Left forelimb (tissue), 1 donor: ENCODE measurements around the gene NDUFA13.
A peak's percentile ranks its signal among the peaks of the same experiment; 100 is the strongest.
"Not testable (repeated sequence)": the region's sequence is repeated elsewhere in the genome, so short reads cannot be mapped to it uniquely, and the experiment has no call there.

Experiments
- DNase-seq: peaks from one replicate; pipeline ENCODE4 v3.0.0-alpha.2; 2018; ENCODE audit warnings: low spot score

The NDUFA13 gene

DNA sequence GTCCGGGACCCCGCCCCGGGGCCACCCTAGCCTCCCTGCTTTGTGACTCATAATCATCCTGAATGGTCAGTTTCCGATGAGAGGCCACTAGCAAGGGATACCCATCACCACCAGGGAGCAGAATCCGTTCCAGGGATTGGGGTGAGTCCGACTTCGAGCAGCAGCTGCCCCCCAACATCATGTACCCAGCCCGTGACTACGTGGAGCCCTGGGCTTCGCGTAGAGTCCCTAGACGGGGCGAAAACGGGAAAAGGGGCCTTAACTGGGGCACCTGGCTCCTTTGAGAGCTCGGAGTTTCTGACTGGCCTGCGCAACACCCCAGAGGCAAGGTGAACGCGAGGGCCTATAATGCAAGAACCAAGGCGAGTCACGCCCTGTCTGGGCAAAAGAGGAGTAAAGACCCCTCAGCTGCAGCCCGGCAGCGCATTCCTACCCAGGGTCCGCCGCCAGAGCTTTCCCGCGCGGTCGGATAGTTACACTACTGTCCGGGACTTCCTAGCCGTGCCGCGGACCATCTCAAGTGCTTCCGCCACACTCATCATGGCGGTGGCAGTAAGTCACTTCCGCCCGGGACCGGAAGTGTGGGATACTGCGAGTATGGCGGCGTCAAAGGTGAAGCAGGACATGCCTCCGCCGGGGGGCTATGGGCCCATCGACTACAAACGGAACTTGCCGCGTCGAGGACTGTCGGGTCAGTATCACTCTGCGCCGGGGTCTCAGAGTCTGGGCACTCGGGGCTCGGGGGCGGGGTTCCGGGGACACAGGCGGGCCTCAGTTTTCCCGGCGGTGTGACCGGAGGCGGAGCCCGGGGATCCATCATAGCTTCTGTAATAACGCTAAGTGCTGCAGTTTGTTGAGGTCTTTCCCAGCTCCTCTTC, at the start of gene NDUFA13:
Gene NDUFA13 (plus strand): TSS at position 584 of the 878 bp plus-strand sequence. CDS start 14 bp downstream, at position 598.
- peak; percentile 99 for DNase-seq

DNA sequence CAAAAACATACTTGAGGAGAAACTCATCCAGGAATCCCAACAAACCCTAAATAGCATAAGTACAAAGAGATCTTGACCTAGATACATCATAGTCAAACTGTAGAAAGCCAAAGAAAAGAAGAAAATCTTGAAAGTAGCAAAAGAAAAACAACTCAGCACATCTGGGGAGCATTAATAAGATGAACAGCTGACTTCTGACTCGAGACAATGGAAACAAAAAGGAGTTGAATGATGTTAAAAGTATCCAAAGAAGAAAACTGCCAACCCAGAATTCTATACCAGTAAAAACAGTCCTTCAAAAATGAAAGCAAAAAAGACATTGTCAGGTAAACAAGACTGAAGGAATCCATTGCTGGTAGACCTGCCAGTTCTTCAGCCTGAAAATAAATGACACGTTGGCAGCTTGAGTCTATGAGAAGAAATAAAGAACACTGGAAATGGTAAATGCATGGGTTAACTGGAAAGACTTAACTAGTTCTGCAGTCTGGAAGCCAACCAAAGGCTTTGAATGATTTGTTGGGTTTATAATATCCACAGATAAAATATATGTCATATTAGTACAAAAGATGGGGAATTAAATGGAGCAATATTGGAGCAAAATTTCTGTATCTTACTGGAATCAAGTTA, 47.5 kb upstream of the NDUFA13 start:
- DNase-seq, result no peak

DNA sequence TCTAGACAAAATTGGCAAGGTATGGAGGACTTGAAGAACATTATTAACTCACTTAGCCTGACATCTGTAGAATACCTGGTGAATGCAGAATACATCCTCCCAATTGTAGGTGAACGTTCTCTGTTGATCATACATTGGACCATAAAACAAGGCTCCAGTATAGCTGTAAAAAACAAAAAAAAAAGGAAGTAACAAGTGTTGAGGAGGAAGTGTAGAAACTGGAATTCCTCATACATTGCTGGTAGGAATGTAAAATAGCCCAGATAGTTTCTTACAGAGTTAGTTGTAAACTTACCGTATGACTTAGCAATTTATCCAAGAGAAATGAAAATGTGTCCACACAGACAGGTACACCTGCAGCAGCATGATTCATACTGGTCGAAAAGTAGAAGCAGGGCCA, 45.4 kb upstream of the NDUFA13 start:
- DNase-seq, result no peak

DNA sequence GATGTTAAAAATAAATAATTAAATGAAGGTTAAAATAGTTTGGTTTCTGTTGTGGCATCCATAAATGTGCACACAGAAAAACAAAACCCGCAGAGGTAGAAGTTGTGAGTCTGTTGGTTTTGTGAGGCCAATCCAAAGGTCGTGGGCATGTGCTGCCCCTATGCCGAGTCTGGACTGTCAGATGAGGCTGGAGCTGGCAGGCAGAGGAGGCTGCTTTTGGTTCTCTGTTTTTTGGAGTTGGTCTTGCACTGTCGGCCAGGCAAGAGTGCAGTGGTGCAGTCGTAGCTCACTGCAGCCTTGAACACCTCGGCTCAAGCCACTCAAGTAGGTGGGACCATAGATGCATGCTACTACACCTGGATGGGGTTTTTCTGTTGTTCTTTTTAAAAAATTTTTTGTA, 44.3 kb upstream of the NDUFA13 start:
- no peak for DNase-seq

DNA sequence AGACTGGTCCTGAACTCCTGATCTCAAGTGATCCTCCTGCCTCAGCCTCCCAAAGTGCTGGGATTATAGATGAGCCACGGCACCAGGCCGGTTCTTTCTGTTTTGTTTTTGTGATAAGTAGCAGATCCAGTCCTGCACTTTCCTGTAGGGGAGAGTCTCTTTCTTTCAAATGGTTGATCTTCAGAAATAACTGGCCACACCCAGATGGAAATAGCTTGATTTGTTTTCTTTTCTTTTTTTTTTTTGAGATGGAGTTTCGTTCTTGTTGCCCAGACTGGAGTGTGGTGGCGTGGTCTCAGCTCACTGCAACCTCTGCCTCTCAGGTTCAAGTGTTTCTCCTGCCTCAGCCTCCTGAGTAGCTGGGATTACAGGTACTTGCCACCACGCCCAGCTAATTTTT, 43.9 kb upstream of the NDUFA13 start:
- DNase-seq, result not testable (repeated sequence)

DNA sequence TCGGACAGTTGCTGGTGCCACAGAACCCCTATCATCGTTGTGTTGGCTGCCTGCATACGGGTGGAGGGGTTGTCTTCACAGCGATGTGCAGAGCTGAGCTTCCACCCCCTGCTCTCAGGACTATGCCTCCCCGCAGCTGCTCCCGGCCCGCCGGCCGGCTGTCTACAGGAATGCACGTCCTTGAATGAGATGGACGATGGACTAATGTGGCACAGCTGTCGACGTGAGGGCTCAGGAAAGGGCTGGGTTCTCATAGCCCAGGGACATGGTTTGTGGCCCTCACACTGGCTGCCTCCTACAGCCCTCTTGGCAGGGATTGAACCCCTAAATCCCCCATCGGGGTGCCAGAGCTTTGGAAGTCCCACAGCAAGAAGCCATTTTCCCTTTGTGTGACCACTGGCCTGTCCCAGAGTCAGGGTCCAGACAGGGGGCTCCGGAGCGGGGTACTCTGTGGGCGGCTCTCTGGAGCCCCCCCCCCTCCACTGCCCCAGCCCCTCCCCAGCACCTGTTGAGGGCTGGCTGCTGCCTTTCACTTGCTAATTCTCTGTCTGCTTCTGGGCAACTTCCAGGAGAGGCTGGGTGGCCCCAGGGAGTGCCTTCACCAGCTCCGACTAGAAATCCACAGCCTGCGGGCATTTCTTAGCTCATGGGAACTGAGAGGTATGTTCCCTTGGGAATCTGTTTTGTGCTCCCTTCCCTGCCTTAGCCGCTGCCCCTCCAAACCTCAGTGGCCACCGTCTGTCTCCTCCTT, 40.8 kb upstream of the NDUFA13 start:
- DNase-seq, result peak; percentile 84

DNA sequence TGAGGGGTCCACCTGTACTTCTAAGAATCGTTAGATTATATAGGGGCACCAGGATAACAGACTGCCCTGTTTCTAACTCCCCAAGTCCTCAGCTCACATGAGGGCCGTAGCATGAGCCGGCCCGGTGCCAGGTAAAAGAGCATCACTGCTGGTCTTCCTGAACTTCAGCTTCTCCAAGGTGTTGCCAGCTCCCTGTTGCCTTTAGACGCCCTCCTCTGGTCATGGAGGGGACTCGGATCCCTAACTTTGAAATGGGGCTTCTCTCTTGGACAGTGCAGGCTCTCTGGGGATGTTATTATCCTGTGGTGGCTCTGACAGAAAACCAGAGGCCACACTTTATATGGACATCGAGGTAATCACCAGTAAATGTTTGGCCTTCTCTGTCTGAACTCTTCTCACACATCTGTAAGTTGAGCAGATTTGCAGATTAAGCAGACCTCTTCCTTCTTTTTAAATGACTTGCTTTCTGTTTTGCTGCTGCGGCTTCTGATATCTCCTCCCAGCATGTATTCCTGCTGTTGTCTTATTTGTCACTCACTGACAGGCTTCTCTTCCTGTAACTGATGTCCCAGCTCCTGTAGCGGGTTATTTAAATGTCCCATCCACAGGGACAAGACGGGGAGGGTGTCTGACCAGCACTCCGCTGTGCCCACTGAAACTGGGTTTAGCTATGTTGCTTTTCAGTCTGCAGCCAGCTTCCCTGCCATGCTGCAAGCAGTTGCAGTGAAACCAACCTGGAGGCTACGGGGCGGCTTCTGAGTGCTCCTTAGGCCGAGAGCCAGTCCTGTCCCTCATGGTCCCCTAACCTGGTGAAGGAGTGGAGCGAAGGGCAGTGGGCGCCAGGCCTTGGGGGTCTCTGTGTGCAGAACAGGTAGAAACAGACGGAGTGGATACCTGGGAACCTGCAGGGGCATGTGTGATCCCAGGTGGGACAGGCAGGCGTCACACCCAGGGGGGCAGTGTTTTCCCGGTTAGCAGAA, 39.9 kb upstream of the NDUFA13 start:
- DNase-seq, result no peak

DNA sequence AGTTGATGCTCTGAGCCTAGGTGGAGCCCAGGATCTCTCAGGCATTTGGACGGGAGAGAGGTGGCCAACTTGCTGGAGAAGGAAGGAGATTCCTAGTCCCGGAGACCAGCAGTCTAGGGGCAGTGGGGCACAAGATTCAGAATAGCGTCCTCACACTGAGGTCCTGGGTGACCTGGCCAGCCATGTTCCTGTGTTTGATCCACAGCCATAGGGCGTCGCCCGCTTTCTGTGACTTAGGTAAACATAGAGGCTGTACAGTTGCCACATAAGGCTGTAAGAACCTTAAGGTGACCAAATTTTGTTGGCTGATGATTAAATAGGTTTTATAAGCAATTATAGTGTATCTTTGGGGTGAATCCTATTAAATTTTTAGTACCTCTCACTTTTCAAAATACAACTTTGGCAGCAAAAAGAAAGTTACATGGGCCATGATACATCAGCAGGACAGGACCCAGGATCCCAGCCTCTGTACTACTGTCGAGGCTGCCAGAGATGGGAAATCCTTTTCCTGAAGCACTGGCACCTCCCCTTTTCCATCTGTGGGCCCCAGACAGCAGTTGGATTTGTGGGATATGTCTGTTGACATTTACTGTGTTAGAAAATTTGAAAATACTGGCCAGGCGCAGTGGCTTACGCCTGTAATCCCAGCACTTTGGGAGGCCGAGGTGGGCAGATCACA, 38.2 kb upstream of the NDUFA13 start:
- no peak for DNase-seq

DNA sequence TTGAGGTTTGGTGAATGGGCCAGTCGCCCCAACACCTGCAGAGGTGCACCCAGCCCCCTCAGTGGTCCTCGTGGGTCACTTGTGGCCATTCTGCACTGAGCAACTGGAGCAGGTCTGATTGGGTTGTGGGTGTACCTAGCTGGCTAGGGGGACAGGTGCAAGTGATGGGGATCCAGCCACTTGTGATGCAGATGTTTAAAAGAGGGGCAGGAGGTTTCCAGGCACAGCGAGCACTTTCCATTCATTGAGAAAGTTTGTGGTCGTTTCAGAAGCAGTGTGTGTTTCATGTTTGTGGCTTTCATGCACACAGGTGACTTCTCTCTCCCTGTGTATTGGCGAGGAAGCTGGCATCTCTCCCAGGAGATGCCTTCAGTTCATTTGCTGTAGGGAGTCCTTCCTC, 35.3 kb upstream of the NDUFA13 start:
- DNase-seq, result no peak

DNA sequence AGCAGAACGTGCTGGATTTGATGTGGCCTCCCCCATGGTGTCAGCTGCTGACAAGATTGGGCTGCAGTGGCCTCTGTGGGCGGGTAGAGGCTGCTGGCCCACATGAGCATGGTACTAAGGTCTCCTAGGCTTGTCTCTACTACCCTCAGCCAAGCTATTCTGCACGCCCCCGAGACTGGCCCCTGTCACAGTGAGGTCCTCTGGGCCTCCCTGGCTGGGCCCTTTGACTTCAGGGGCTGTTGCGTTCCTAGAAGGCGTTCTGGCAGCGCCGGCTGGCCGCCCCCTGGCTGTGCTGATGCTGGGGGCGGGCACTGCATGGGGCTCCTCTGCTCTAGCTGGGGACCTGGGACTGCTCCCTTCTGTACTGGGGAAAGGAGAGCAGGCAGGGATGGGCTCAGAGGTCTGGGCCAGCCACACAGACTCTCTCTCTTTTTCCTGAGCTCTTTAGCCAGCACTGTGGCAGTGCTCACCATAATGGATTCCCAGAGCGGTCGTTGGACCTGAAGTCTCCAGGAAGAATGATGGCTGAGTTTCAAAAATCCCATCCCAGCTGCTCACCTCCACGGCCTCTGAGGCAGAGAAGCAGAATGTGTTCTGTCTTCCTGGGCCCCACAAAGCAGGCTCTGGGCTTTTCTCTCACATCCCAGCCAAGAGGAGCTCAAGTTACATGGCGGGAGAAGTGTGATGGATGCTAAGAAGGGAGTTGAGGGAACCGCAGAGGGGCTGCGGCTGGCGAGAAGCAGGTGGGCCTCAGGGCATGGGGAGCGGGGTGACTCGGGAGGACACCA, 33.0 kb upstream of the NDUFA13 start:
- DNase-seq, result no peak

DNA sequence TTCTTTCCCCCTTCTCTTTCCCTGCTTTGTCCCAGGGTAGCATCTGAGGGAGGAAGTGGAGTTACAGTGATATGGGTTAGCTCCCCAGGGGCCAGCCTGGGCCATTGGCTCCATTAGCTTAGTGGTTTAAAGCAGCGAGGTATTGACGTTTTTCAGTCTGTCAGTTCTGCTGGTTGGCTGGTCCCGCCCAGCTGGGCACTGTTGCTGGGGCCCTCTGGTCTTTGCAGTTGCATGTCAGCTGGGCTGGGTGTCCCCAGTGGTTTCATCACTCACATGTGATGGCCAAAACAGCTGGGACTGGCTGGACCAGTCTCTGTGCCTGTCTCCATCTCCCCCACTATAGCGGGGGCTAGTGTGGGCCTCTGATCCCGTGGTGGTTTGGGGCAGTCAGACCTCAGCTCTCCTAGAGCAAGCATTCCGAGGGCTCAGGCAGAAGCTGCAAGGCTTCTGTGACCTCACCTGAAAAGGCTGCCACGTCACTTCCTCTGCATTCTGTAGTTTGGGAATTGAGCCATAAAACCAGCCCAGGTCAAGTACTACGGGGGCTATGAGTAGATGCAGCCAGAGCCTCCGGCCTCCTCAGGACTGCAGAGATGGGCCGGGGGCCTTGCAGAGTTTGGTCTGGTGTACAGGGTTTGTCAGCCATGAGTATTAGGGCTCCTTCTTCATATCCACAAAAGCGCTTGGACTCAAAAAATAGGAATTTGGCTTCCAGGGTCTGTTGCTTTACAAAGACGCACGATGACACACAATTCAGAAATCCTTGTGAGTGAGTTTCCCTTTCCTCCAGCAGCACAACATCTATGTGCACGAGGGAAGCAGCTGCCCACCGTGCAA, 30.6 kb upstream of the NDUFA13 start:
- DNase-seq, result no peak

DNA sequence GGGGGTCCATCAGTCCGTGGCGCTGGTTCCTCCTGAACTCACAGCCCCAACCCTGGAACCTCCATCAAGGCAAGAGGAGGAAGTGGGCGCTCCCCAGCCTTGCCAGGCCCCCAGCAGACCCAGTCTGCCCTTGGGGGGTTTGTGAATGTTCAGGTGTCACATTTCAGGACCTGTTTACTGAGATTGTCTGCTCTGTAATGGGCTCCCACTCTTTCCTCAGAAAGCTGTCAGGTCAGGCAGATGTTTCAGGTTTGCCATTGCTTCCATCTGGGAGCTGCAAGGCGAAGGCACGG, 30.1 kb upstream of the NDUFA13 start:
- DNase-seq, result no peak

DNA sequence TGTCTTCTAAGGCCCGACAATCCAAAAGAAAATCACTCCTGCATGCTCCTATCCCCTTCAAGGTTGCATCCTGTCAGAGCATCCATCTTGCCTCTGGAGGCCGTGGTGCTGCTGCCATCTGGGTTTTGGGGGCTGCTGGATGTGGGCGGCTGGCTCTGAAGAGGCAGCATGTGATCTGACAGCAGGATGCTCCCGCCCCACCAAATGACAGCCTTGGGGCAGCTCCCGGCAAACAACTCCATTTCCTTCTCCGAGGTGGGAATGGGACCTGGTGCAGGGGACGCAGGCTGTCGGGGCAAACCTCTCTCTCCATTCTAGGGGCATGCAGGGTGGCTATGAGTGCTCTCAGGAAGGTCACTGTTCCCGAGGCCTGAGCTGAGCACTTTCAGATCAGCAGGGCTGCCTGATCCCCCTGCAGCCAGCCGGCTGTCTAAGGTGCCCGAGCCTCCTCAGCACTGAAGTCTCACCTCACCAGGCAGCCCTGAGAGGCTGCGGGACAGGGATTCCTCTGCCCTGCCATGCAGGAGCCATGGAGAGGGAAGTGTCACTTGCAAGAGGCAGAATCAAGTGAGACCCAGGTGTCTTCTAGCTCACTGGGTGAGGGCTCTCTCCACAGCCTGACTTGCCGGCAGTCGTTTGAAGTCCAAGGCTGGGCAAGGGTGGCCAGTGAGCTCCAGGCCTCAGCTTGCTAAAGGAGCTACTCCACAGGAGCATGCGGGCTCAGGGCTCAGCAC, 29.5 kb upstream of the NDUFA13 start:
- no peak for DNase-seq

DNA sequence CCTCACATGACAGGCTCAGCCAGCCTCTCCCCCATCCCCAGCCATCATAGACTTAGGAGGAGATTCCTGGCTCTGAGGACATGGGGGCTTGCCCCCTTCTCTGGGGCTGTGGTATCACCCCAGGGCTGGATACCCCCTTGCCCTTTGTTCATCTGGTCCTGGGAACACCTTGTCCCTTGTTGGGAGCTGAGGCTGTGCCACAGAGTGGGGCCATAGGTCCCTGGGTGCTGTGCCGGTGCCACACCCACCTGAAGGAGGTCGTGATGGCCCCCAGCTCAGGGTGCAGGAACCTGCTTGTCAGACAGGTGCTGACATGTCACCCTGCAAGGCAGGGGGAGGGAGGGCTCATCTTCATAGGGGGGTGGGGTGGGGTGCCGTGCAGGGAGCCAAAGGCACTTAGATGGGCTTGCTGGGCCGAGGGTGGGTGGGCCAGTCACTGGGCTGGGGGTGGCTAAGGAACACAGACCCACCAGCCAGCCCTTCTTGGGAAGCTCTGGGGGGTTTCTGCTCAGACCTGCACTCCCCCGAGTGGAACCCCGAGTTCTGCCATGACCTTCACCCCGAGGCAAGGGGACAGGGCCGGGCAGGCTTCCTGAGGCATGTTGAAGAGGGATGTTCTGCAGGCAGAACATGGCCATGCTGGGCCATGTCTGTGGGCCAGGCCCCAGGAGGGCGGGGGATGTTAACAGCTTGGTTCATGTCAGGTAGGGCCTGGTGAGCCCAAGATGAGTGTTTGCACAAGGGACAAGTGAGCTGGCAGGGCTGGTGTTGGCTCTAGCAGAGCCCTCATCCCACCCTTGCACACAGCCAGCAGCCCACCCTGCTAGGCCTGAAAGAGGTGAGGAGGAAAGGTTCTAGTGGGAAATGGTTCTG, 28.7 kb upstream of the NDUFA13 start:
- no peak for DNase-seq

DNA sequence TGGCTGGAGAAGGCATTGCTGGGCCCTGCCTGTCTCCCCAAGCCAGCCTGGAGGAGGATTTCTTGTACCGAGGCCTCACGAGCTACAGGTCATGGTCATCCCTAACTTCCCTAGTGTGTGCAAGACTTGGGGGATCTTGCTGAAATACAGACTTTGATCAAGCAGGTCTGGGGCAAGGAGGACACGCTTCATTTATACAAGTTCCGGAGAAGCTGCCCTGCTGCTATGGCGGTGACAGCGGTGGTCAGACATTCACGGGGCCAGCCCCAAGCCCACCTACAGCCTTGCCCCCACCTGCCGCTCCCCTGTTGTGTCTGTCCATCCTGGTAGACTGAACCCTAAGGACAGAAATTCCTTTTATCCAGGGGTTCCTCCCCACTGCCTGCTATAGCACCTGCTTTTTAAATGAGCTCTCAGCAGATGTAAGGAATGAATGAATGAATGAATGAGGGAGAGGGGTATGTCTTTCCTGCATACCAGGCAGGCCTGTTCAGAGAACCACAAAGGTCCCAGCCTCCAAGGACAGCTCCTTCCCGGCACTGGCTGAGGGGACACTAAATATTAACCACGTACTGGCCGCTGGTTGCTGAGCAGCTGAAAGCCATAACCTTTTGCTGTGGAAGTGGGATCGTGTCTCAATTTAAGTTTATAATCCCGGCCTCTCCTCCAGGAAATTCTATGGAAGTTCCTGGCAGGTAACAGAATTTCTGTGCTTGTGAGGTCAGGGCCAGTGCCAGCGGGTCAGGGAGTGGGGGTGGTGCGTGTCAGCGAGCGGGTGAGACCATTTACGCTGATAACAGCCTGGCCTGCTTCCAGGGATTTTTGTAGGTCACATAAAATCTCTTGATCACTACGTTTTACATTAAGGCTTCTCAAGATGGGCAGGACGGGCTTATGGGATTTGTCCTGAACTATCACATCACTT, 27.8 kb upstream of the NDUFA13 start:
- no peak for DNase-seq

DNA sequence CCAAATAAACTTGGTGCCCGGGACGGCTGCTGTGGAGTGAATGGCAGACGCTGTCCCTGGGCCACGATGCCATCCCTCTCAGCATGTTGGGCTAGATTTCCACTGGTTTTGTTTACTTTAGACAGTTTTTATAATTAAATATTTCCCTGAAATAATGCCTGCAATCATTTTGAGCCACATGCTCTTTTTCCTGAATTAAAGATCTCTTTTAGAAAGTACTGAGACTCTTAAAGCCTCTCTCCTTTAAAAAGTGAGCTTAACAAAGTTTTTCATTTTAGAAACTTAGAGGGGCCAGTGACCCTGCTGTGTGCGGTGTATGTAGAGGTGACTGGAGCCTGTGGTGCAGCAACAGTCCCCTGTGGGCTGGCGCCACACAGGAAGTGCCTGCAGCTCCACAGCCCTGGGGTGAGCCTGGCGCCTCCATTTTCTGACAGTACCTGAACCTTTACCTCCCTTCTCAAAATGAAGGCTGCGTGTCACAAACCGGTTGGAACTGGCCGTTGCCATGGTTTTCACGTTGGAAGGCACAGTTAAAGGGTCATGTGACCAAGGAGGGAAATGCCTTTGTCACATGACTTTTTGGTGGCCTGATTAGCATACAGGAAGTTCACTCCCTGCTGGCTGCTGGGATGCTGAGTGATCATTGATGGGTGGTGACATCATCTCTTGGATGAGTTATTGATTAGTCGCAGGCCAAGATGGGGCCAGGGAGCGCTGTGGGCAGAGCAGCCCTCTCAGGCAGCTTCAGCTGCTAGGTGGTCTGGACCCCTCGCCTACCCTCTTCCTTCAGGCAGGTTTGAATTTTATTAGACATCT, 26.9 kb upstream of the NDUFA13 start:
- DNase-seq, result peak; percentile 83
